Right forelimb (tissue), 1 donor: Measurements from ENCODE around the gene GFRA1.

Source experiments
- DNase-seq: peaks from one replicate; pipeline ENCODE4 v3.0.0-alpha.2; 2018

Gene GFRA1

GRCh38 chr10:116098411-116099022 lies 174.5 kb downstream of the GFRA1 start:
- no peak for DNase-seq

DNA sequence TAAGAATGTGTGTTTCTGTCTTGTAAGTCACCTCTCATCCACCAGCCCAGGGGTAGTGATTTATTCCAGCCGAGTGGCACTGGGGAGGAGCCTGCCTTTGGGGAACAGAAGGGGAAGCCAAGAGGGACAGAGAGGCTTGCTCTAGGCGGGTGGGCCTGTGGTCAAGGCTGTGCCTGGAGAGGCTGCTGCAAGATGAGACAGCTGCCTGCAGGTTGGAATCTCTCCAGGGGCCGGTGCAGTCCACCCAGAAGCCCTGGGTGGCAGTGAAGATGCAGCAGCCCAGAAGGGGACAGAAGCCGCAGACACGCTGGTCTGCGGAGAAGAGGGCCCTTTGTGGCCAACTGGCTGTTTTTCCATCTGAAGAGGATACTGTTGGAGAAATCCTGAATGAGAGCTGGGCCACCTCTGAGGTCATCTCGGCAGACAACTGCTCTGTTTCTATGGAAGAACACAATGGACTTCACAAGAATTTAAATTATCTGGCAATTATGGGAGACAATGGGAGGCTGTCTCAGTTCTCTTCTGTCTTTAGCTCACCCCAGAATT lies 175.7 kb downstream of the GFRA1 start:
- no peak for DNase-seq

DNA sequence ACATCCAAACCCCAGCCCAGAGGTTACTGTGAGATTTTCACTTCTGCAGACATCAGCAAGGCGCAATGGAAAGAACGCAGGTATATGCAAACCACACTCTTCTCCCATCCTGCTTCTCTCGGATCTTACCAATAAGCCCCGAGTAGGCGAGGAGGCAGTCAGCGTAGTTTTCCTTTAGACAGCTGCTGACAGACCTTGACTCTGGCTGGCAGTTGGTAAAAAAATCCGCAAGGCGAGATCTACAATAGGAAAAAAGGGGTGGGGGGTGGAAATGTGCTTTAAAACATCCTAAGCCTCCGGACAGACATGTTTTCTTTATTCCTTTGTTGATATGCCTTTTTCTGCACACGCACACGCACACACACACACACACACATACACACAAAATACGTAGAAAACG lies 176.5 kb downstream of the GFRA1 start:
- DNase-seq: no peak

GRCh38 chr10:116094356-116094755 lies 178.7 kb downstream of the GFRA1 start:
- DNase-seq: no peak

DNA sequence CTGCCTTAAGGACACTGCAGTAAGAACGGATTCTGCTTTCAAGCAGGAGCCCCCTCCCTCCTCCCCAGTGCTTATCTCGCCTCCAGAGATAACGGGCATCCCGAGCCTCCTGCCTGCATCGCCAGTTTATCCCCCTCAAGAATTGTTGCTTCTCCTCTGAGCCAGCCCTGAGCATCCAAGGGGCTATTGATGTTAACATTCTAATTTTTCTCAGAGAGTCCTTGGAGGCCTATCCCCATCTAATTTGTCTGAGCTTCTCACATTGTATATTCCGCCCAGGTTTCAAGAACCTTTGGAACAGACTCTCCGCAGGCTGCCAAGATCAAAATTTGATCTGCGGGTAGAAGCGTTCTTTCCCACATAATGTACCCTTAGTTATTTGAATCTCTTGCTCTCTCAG lies 180.0 kb downstream of the GFRA1 start:
- no peak for DNase-seq

- DNase-seq: no peak
Observed at GRCh38 chr10:116088985-116089384, 184.0 kb downstream of the GFRA1 start.

- no peak for DNase-seq
Observed at GRCh38 chr10:116085323-116085722, 187.7 kb downstream of the GFRA1 start.

- no peak for DNase-seq
Observed at GRCh38 chr10:116084161-116084560, 188.8 kb downstream of the GFRA1 start.

GRCh38 chr10:116083226-116083762 lies 189.7 kb downstream of the GFRA1 start:
- no peak for DNase-seq

DNA sequence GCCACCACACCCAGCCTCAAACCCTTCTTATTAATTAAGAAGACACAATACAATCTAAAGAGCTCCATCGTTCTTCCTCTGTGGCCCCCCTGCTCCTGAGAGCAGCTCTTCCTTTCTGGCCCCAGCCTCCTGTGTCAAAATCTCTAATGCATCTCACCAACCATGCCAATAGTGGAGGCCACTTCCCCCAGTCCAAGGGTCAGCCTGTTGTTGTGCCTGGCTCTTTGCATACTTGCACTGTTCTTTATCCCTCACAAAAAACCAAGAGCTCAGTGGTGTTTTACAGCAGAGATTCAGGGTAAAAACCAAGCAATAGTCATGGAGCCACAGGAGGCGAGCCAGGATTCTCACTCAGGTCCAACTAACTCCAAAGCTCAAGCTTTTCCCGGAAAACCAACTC lies 190.2 kb downstream of the GFRA1 start:
- DNase-seq: no peak

GRCh38 chr10:116082206-116082605 lies 190.8 kb downstream of the GFRA1 start:
- no peak for DNase-seq

- DNase-seq: no peak
Observed at GRCh38 chr10:116080553-116080952, 192.5 kb downstream of the GFRA1 start.

DNA sequence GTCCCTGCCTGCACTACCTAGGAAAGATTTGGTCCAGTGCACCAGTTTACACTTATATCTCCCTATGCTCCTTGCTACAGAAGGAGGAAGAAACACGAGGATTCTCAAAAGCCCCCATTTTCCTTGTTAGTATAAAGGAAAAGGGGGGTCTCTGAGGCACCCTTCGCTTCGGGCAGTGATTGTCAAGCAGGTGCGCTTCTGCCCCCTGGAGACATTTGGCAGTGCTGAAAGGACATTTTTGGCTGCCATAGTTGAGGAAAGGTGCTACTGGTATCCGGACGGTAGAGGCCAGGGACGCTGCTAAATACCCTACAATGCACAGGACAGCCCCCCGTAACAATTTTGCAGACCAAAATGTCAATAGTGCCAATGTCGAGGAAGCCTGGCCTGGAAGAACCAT lies 193.7 kb downstream of the GFRA1 start:
- DNase-seq: no peak

GRCh38 chr10:116076621-116077020 lies 196.4 kb downstream of the GFRA1 start:
- no peak for DNase-seq

DNA sequence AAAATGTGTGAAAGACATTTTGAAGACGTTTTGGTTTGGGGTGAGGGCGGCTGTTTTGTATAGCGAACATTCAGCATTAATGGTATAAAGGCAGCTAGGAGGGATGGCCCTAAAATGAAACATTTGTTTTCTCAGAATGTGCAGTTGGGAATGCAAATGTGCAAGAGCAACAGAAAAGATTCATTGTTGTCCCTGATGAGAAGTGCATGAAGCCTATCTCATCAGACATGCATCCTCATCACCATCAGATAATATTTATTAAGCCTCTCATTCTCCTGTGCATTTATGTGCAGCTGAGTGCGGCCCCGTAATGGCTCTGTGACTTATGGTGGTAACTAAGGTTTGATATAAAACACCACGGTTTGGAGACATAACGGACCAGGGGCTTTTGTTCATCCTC lies 199.5 kb downstream of the GFRA1 start:
- no peak for DNase-seq

DNA sequence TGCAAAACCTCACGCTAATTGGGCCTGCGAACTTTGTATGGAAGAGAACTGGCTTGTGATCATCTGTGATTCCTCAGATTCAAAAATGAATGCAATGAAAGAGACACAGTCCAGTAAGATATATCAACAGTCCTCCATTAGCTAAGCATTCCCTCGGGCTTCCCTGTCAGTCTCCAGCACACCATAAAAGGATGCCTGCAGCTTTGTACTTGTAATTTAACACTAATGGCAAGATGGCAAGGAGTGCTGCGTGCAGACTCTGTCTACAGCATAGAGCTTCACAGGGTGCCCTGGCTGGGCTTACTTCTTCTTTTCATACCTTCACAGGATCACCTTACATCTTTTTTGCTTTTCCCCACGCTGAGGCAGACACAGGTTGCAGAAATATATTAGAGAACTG lies 200.0 kb downstream of the GFRA1 start:
- no peak for DNase-seq

- no peak for DNase-seq
Observed at GRCh38 chr10:116071453-116072148, 201.4 kb downstream of the GFRA1 start.

DNA sequence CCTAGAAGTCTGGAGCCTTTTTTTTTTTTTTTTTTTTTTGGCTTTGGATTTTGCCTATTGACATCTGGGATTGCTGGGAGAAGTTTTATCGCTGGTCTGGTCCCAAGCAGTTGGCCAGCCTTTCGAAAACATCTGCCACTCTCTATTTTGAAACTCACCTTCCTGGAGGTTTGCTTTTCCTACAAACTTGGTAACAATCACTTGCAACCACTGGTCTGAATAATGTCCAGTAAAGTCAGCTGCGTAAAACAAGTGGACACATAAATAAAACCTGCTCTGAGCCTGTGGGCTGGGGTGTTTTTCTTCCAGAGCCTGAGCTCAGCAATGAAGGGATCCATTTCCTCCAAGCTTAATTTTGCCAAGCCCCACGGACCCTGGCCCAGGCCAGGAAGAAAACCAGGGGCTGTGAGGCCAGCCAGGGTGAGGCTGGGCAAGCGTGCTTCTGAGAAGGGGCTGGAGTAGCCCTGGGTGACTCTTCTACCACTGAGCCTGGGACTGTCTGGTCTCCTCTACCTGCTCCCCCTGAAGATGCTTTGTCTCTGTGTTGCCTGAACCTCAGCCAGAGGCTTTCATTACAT lies 202.2 kb downstream of the GFRA1 start:
- DNase-seq: no peak

DNA sequence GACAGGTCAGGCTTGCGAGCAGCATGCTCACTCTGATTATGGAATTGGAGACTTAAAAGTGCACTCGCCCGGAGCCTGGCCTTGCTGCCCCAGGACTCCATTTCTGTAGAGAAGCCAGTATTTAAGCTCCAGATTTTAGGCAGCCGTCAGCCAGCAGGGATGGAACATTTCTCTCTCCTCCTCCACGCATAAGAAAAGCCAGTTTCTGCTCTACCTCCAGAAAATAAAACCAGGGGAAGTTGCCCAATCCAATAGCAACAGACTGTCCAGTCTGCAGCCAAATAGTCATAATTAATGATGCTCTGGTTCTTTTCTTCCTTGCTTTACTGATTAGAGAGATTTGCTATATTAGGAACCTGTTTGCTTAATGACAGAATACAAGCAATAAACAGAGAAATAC lies 203.2 kb downstream of the GFRA1 start:
- no peak for DNase-seq

GRCh38 chr10:116067825-116068224 lies 205.2 kb downstream of the GFRA1 start:
- DNase-seq: no peak

- DNase-seq: no peak
Observed at GRCh38 chr10:116063107-116063506, 209.9 kb downstream of the GFRA1 start.

GRCh38 chr10:116060864-116061263 lies 212.1 kb downstream of the GFRA1 start:
- DNase-seq: no peak

DNA sequence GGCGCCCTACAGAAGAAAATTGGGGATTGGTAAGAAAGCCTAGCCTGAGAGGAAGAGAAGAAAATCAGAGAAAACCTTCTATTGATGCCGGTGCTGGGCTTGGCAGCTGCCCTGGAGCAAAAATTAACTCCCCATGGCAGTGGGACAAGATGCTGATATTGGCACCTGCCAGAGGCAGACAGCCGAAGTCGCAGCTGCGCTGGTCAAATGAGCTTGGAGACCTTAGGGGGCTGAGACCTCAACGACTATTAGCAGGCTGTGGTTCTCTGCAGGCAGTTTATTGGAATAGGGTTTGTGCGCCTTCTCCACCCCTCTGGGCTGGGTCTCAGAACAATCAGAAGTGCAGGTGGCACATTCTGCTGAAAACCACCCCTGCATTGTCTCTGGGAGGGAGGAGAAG lies 213.7 kb downstream of the GFRA1 start:
- DNase-seq: no peak
